CD4-positive, alpha-beta T cell treated with Interleukin-1 beta for 1 hour (primary cell): Measurements from ENCODE around the gene SUSD1.
"Not testable (repeated sequence)": the region's sequence is repeated elsewhere in the genome, so short reads cannot be mapped to it uniquely, and the experiment has no call there.

ENCODE experiments used
- DNase-seq, 2 donors: peaks; one replicate each; pipeline ENCODE4 v3.0.0-alpha.2; 2020 to 2022

Gene SUSD1

GRCh38 chr9:112173489-112174221 is 1.4 kb downstream of the SUSD1 start:
- DNase-seq: no peak

GRCh38 chr9:112170968-112171367 is 4.1 kb downstream of the SUSD1 start:
- DNase-seq: no peak

GRCh38 chr9:112170235-112170634 is 4.9 kb downstream of the SUSD1 start:
- DNase-seq: no peak

GRCh38 chr9:112169368-112169767 is 5.7 kb downstream of the SUSD1 start:
- DNase-seq: no peak

GRCh38 chr9:112168197-112168596 is 6.9 kb downstream of the SUSD1 start:
- no peak for DNase-seq

GRCh38 chr9:112166176-112167140 is 8.6 kb downstream of the SUSD1 start:
- no peak for DNase-seq

- DNase-seq: no peak
These were observed 12.3 kb downstream of the SUSD1 start for GRCh38 chr9:112162621-112163413.

- no peak for DNase-seq
These were observed 15.3 kb downstream of the SUSD1 start for GRCh38 chr9:112159781-112160180.

- no peak for DNase-seq
These were observed 16.3 kb downstream of the SUSD1 start for GRCh38 chr9:112158656-112159367.

- DNase-seq: no peak
These were observed 17.1 kb downstream of the SUSD1 start for GRCh38 chr9:112157961-112158360.

- no peak for DNase-seq
These were observed 18.0 kb downstream of the SUSD1 start for GRCh38 chr9:112157087-112157486.

GRCh38 chr9:112149211-112149610 is 25.9 kb downstream of the SUSD1 start:
- DNase-seq: no peak

- DNase-seq: no peak
These were observed 29.2 kb downstream of the SUSD1 start for GRCh38 chr9:112145886-112146285.

GRCh38 chr9:112144807-112145206 is 30.3 kb downstream of the SUSD1 start:
- DNase-seq: no peak

GRCh38 chr9:112142420-112142819 is 32.7 kb downstream of the SUSD1 start:
- DNase-seq: no peak

- no peak for DNase-seq
These were observed 34.2 kb downstream of the SUSD1 start for GRCh38 chr9:112140936-112141335.

- no peak for DNase-seq
These were observed 38.0 kb downstream of the SUSD1 start for GRCh38 chr9:112137066-112137465.

- DNase-seq: no peak
These were observed 39.4 kb downstream of the SUSD1 start for GRCh38 chr9:112135706-112136105.

GRCh38 chr9:112133806-112134205 is 41.3 kb downstream of the SUSD1 start:
- not testable (repeated sequence) for DNase-seq

- no peak for DNase-seq
These were observed 42.7 kb downstream of the SUSD1 start for GRCh38 chr9:112132356-112132755.

GRCh38 chr9:112130997-112131396 is 44.1 kb downstream of the SUSD1 start:
- no peak for DNase-seq

- no peak for DNase-seq
These were observed 44.8 kb downstream of the SUSD1 start for GRCh38 chr9:112130347-112130746.
